ENCODE measurements around the gene HOMEZ. TPM values are rescaled to one million over a fixed set of nuclear protein-coding genes. Genes with fewer than 3 reads are reported as not detected.
"Not testable (repeated sequence)": the region's sequence is repeated elsewhere in the genome, so short reads cannot be mapped to it uniquely, and the experiment has no call there.

The HOMEZ gene
- total RNA-seq, 4 donors from 2014 or later, result 7.9 to 10.6 (median 9.5) TPM

GRCh38 chr14:23248601-23249000 is 37.3 kb downstream of the HOMEZ start:
- TF ChIP-seq POLR2A (IDR thresholded peaks at IDR 0.05), result no peak
- no peak for TF ChIP-seq CTCF (IDR thresholded peaks at IDR 0.05)
- Histone ChIP-seq H3K27ac (no peak overlapping the region), H3K9me3 (no peaks in the 10 kb centered on the region), H3K27me3 (peaks cover 0 to 12% (median 0%) of the 10 kb centered on the region in 4 donors), H3K36me3 (no peaks in the 10 kb centered on the region), H3K4me1 (no peaks in the 10 kb centered on the region), H3K4me3 (no peak overlapping the region)
- intact Hi-C loops (cut with DNase I), result no loop called here
- 57 to 67% methylated on average over 7 of the region's 7 CpGs for WGBS, 2 donors
- no peak for DNase-seq

DNA sequence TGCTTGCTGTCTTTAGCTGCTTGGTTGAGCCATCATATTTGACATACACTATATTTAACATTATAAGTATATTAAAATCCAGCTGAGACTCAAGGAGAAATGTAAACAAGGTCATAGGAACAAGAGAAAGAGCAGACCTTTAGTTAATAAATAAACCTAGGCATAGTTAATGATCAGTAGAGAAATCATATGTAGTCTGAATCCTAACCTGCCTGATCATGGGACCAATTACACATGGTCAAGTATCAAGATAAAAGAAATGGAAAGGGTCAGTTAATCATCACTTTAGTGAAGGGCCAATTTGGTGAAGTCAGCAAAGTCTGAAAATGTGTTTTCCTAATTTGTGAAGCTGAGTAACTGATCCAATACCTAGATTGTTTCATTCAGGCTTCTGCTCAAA is 40.6 kb downstream of the HOMEZ start:
- no peak overlapping the region for H3K4me3 ChIP-seq
- H3K36me3 ChIP-seq, result no peaks in the 10 kb centered on the region
- DNase-seq, result no peak
- no peak overlapping the region for H3K27ac ChIP-seq
- no peaks in the 10 kb centered on the region for H3K9me3 ChIP-seq
- no peaks in the 10 kb centered on the region for H3K4me1 ChIP-seq
- H3K27me3 ChIP-seq, result no peaks in the 10 kb centered on the region
- intact Hi-C loops (cut with DNase I), result no loop called here
- no peak for TF ChIP-seq POLR2A (IDR thresholded peaks at IDR 0.05)
- no peak for TF ChIP-seq CTCF (IDR thresholded peaks at IDR 0.05)

DNA sequence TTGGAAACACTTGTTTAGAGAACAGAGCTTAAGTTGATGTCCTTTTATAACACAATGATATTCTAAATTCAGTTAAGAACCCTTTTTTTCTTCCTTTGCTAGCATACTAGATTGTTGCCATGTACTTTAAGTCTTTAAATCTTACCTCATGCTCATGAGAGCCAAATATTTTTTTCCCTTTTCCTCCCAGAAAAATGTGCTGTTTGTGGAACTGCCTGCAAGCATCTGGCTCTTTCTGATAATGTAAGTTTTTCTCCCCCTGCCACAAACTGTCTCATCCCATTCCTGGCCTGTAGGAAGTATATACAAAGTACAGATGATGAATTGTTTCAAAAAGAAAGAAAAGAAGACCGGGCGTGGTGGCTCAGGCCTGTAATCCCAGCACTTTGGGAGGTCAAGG is 42.9 kb downstream of the HOMEZ start:
- no peak for DNase-seq

GRCh38 chr14:23242076-23242475 is 43.9 kb downstream of the HOMEZ start:
- intact Hi-C loops (cut with DNase I), result no loop called here
- no peak for DNase-seq

More for the DNA sequence above, 42.9 kb downstream of the HOMEZ start:
- Histone ChIP-seq H3K27me3 (no peaks in the 10 kb centered on the region), H3K27ac (no peak overlapping the region), H3K4me1 (peaks cover 0 to 2% (median 0%) of the 10 kb centered on the region in 3 donors), H3K36me3 (no peaks in the 10 kb centered on the region), H3K9me3 (no peaks in the 10 kb centered on the region), H3K4me3 (no peak overlapping the region)
- no peak for TF ChIP-seq POLR2A (IDR thresholded peaks at IDR 0.05)
- no peak for TF ChIP-seq CTCF (IDR thresholded peaks at IDR 0.05)
- WGBS, 2 donors, result 40 to 72% methylated on average over 2 of the region's 2 CpGs
- intact Hi-C loops (cut with DNase I), result no loop called here

GRCh38 chr14:23241061-23241715 is 44.7 kb downstream of the HOMEZ start:
- H3K9me3 ChIP-seq; intact Hi-C loops (cut with DNase I); H3K4me3 ChIP-seq; H3K27me3 ChIP-seq; H3K36me3 ChIP-seq; DNase-seq; H3K27ac ChIP-seq: not testable (repeated sequence)
- WGBS, 2 donors, result 86% methylated on average over 7 of the region's 7 CpGs
- peaks cover 0 to 11% (median 0%) of the 10 kb centered on the region in 3 donors for H3K4me1 ChIP-seq

More at GRCh38 chr14:23242076-23242475, 43.9 kb downstream of the HOMEZ start:
- WGBS, 2 donors, result 60 to 71% methylated on average over 2 of the region's 3 CpGs
- Histone ChIP-seq H3K27ac (no peak overlapping the region), H3K36me3 (no peaks in the 10 kb centered on the region), H3K4me3 (no peak overlapping the region), H3K9me3 (no peaks in the 10 kb centered on the region), H3K4me1 (peaks cover 0 to 11% (median 0%) of the 10 kb centered on the region in 3 donors), H3K27me3 (no peaks in the 10 kb centered on the region)
- TF ChIP-seq CTCF (IDR thresholded peaks at IDR 0.05) (no peak), POLR2A (IDR thresholded peaks at IDR 0.05) (no peak)

GRCh38 chr14:23240661-23241060 is 45.3 kb downstream of the HOMEZ start:
- no peak for DNase-seq
- TF ChIP-seq CTCF (IDR thresholded peaks at IDR 0.05), result no peak
- no peak for TF ChIP-seq POLR2A (IDR thresholded peaks at IDR 0.05)
- Histone ChIP-seq H3K27ac (no peak overlapping the region), H3K36me3 (no peaks in the 10 kb centered on the region), H3K9me3 (no peaks in the 10 kb centered on the region), H3K27me3 (no peaks in the 10 kb centered on the region), H3K4me1 (peaks cover 0 to 11% (median 0%) of the 10 kb centered on the region in 3 donors), H3K4me3 (no peak overlapping the region)
- intact Hi-C loops (cut with DNase I), result no loop called here
- WGBS, 2 donors, result 81 to 86% methylated on average over 1 of the region's 1 CpG
